Fibroblast of skin of right biceps (primary cell): ENCODE data around the gene SAE1.
"Not testable (repeated sequence)": the region's sequence is repeated elsewhere in the genome, so short reads cannot be mapped to it uniquely, and the experiment has no call there.

Experiments
- DNase-seq: peaks from one replicate; pipeline ENCODE4 v3.0.0-alpha.2; 2013

Gene SAE1

GRCh38 chr19:47243364-47243775 is 112.7 kb downstream of the SAE1 start:
- no peak for DNase-seq

GRCh38 chr19:47243776-47244547 is 113.3 kb downstream of the SAE1 start:
- peak; percentile 98 for DNase-seq

GRCh38 chr19:47247308-47247990 is 116.8 kb downstream of the SAE1 start:
- DNase-seq: peak; percentile 71

DNA sequence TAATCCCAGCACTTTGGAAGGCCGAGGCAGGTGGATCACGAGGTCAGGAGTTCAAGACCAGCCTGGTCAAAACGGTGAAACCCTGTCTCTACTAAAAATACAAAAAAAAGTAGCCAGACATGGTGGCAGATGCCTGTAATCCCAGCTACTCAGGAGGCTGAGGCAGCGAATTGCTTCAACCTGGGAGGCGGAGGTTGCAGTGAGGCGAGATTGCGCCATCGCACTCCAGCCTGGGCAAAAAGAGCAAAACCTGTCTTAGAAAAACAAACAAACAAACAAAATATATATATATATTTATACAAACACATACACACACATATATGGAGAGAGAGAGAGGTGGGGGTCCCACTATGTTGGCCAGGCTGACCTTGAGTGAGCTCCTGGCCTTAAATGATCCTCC is 122.4 kb downstream of the SAE1 start:
- DNase-seq: not testable (repeated sequence)

DNA sequence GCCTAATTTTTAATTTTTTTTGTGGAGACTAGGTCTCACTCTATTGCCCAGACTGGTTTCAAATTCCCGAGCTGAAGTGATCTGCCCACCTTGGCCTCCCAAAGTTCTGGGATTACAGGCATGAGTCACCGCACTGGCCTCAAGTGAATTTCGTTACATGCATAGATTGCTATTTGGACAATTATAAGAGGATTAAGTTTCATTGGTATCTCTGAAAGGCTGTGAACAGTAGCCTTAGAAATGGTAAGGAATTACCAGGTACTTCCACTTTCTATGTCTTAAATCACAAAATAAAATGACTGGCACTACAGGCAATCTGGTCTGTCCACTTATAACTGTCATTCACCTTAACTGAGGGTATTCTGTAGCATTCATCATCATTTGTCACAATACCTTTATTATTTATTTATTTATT is 122.8 kb downstream of the SAE1 start:
- DNase-seq: peak; percentile 95

- no peak for DNase-seq
Measured at GRCh38 chr19:47253970-47254369, 123.3 kb downstream of the SAE1 start.

DNA sequence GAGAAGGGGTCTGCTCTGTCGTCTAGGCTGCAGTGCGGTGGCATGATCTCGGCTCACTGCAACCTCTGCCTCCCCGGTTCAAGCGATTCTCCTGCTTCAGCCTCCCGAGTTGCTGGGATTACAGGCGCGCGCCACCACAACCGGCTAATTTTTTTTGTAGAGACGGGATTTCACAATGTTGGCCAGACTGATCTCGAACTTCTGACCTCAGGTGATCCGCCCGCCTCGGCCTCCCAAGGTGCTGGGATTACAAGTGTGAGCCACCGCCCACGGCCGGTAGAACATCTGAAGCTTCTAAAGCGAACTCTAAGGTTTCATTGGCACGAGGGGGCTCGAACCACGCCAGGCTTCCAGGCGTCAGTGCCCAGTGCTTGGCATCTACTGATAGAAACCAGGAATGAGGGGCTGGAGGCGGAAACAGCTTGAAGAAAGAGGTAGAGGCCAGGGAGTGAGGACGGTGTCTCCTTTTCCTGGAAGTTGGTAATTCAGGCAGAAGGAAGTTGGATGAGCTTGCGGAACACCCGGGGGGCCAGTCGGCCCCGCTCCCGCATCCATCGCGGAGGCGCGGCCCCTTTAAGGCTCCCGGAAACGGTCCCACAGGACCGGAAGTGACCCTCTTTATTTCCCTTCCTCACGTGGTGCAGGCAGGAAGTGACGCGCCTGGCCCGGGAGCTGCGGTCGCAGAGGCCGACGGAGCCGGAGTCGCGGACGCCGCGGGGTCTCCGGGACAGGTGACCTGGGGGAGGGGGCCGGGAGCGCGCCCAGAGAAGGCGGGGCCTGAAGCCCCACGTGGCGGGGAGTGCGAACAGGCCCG is 125.5 kb downstream of the SAE1 start, which contains the start of gene CCDC9:
CCDC9 (plus strand) TSS at position 647 of the 814 bp plus-strand sequence. CDS start 1,876 bp downstream, outside the sequence.
- DNase-seq: peak; percentile 97

GRCh38 chr19:47256693-47257410 is 126.2 kb downstream of the SAE1 start:
- DNase-seq: peak; percentile 99

- no peak for DNase-seq
Measured at GRCh38 chr19:47257411-47258169, 127.0 kb downstream of the SAE1 start.

DNA sequence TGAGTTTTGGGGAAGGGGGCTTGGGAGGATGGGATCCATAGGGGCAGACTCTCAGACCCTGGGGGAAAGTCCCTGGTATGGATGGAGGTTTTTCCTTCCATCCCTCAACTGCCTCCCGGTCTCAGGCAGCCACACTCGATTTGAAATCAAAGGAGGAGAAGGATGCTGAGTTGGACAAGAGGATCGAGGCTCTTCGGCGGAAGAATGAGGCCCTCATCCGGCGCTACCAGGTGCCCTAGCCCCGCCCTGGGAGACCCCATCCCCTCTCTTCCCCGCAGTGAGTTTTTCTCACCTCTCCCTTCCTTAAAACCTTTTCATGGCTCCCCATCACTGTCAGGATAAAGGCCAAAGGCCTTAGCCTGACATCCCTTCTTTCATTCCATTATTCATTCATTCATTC is 127.8 kb downstream of the SAE1 start:
- no peak for DNase-seq

DNA sequence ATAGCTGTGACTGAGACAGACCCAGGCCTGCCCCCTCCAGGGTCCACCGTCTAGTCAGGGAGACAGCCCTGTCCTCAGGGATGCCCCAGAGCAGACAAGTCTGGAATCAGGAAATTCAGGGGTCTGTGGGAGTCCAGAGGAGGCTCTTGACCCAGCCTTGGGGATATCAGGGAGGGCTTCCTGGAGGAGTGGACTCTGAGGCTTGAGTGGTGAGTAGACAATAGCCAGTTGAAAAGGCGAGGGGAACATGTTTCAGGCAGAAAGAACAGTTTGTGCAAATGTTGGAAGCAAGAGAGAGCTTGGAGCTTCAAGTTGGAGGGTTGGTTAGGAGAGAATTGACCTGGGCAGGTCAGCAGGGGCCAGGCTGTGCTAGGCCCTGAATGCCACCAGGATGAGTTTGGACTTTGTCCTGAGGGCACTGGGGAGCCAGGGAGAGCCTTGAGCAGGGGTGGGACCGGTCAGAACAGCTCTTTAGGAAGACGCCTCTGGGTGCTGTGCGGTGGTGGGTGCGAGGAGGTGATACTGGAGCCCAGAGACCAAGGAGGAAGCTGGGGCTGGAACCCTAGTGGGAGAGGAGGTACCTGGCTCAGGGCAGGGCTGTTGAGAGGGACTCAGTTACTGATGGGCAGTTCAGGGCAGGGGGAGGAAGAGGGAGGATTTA is 128.4 kb downstream of the SAE1 start:
- no peak for DNase-seq
